Coronary artery (tissue), 2 donors: ENCODE results near the gene CACNA2D2.

Source experiments
- DNase-seq: peaks from one replicate; pipeline ENCODE4 v3.0.0-alpha.2; 2017; ENCODE audit warnings: low spot score
- H3K27ac ChIP-seq, 2 donors: fragments of 200-600 bp; sonication (generic); one replicate each; pipeline ENCODE4 v1.5.1; 2016 to 2019
- H3K4me3 ChIP-seq: fragments of 200-600 bp; sonication (generic); 2 replicates; pipeline ENCODE4 v1.5.1; 2016; ENCODE audit warnings: mild to moderate bottlenecking, moderate library complexity
- CTCF ChIP-seq: fragments of 200-600 bp; sonication (generic); IDR thresholded peaks from one replicate; pipeline ENCODE4 v1.5.1; 2019; ENCODE audit warnings: antibody characterized with exemption

Gene CACNA2D2

DNA sequence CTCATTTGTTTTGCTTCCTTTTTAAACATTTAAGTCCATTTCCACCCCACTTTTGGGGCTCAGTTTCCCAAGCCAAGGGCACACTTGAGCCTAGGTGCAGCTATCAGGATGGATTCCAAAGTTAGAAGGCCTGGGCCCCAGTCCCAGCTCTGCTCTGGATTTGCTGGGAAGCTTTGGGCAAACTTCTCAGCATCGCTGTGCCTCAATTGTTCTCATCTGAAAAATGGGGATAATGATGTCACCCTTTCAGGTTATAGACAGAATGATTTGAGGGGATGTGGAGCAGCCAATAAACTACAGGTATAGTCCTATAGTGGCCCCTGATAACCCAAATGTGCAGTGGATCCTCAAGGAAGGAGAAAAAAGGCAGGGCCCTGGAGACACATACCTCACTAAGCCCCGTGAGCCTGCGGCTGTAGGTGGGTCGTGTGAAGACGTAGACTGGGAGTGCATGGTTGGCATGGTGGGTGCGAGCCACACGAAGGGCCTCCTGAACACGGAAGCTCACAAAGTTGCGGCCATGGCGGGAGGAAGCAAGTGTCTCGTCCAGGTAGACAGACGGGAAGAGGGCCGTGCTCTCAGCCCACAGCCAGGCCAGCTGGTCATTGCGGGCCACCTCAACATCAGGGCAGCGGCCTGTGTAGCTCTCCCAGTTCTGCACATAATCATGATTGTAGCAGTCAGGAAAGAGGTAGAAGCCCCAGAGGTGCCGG, 184.1 kb downstream of the CACNA2D2 start:
- no peak for TF ChIP-seq CTCF
- DNase-seq: no peak
- H3K4me3 ChIP-seq: peak overlapping the region; percentile 85
- H3K27ac ChIP-seq: peak overlapping the region in 1 of 2 donors; percentile 91

DNA sequence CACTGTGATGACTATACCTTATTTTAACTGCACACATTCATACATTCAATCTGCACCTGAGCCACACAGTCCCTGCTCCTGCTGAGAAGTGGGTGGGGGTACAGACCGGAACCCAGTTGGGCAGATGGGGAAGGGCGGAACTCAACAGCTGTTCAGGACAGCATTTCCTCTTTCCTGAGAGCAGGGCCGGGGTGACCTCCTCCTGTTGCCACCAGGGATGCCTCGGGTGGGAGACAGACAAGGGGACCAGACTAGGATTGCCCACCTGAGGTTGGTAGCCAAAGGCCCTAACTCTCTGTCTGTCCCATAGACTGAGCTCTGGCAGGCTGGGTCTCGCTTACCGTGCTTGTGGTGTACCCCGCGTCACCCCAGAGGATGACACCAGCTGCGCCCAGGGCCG, 184.8 kb downstream of the CACNA2D2 start:
- TF ChIP-seq CTCF: no peak
- Histone ChIP-seq H3K27ac (peak overlapping the region in 1 of 2 donors; percentile 17), H3K4me3 (peak overlapping the region; percentile 85)
- DNase-seq: no peak

GRCh38 chr3:50318163-50318562, 185.3 kb downstream of the CACNA2D2 start:
- peak overlapping the region; percentile 85 for H3K4me3 ChIP-seq
- DNase-seq: no peak
- TF ChIP-seq CTCF: no peak
- H3K27ac ChIP-seq: peak overlapping the region in 1 of 2 donors; percentile 17

- H3K4me3 ChIP-seq: no peak overlapping the region
- H3K27ac ChIP-seq: peak overlapping the region in 1 of 2 donors; percentile 53
- DNase-seq: no peak
Measured at GRCh38 chr3:50317300-50317699, 186.1 kb downstream of the CACNA2D2 start.

DNA sequence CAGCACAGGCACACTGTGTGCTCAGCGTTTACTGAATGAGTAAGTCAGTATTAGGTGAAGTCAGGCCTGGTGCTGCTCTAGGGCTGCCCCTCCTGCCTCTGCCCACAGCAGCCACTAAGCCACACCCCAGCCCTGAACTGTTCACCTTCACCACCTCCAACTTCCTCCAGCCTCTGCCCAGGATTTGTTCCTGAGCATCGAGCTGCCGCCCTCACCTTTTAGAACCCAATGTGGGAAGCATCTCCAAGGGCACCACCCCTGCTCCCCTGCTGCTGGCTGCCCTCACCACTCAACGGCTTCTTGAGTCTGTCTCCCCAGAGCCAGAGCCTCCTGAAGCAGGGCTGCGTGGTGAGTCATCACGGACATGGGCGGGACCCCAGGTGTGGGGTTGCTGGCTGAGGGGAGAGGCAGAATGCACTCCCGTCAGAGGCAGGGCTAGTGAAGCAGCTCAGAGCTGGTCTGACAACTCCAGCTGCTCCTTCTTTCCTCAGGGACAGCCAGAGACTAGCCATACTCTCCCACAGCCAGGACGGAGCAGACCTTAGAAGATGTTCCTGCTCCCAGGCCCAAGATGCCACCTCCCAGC, 186.7 kb downstream of the CACNA2D2 start:
- H3K4me3 ChIP-seq: no peak overlapping the region
- DNase-seq: no peak

More at GRCh38 chr3:50317300-50317699, 186.1 kb downstream of the CACNA2D2 start:
- TF ChIP-seq CTCF: no peak

GRCh38 chr3:50314816-50315215, 188.6 kb downstream of the CACNA2D2 start:
- Histone ChIP-seq H3K4me3 (no peak overlapping the region), H3K27ac (no peak overlapping the region)
- no peak for DNase-seq
- no peak for TF ChIP-seq CTCF

More for the DNA sequence above, 186.7 kb downstream of the CACNA2D2 start:
- H3K27ac ChIP-seq: peak overlapping the region in 1 of 2 donors; percentile 53
- TF ChIP-seq CTCF: no peak

DNA sequence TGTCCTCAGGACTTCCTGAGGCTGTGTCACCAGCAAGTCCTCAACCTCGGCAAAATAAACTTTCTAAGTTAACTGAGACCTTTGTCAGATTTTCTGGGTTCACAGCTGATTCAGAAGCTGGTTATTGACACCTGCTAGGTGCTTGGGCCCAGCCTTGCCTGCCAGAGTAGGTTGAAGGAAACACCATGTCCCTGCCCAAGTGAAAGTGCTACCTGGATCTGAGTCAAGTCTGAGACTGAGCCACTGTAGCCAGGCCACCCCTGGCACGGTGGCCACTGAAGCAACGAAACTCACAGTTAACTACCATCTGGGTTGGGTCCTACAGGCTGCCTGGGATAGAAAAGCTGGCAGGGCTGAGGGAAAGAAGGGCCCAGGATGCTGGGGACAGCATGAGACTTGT, 189.1 kb downstream of the CACNA2D2 start:
- Histone ChIP-seq H3K27ac (no peak overlapping the region), H3K4me3 (no peak overlapping the region)
- no peak for DNase-seq
- no peak for TF ChIP-seq CTCF
